Right lobe of liver (tissue), 6 donors: Measurements from ENCODE around the gene BMPER. TPM values are rescaled to one million over a fixed set of nuclear protein-coding genes. Genes with fewer than 3 reads are reported as not detected.

Experiments used
- ATAC-seq, 4 donors: fragments of 200-7000 bp; cut with Tn5 transposase; one replicate each; pipeline ENCODE4 v1.9.1; 2020; ENCODE audit warnings: mild to moderate bottlenecking in 4 of 4, moderate library complexity in 4 of 4
- DNase-seq, 3 donors: peaks; one replicate each; pipeline ENCODE4 v3.0.0-alpha.2; 2020
- H3K27ac ChIP-seq, 3 donors: fragments of 200-600 bp; one replicate each; pipeline ENCODE4 v1.8.0; 2022
- H3K27me3 ChIP-seq, 2 donors: fragments of 200-600 bp; one replicate each; pipeline ENCODE4 v1.8.0; 2022
- H3K36me3 ChIP-seq, 4 donors: fragments of 200-600 bp; sonication (generic) in 1 of 4; one replicate each; pipeline versions ENCODE4 v1.5.1 to v1.8.0; 2017 to 2022; ENCODE audit warnings: control low read depth in 1 of 4
- H3K4me1 ChIP-seq, 4 donors: fragments of 200-600 bp; sonication (generic) in 1 of 4; one replicate each; pipeline versions ENCODE4 v1.5.1 to v1.8.0; 2017 to 2022; ENCODE audit warnings: control low read depth in 1 of 4
- H3K4me3 ChIP-seq, 3 donors: fragments of 200-600 bp; one replicate each; pipeline ENCODE4 v1.8.0; 2022
- H3K9me3 ChIP-seq, 4 donors: fragments of 200-600 bp; sonication (generic) in 1 of 4; one replicate each; pipeline versions ENCODE4 v1.5.1 to v1.8.0; 2017 to 2022; ENCODE audit warnings: control low read depth in 1 of 4
- POLR2A ChIP-seq: fragments of 450-650 bp; IDR thresholded peaks from one replicate; pipeline ENCODE4 v1.6.1; 2017; ENCODE audit warnings: antibody characterized with exemption, mild to moderate bottlenecking
- WGBS: methylation state at CpG from one replicate; pipeline ENCODE4 v1.1.6; 2018; ENCODE audit warnings: low coverage, low lambda C conversion rate; ENCODE audit not compliant: insufficient coverage; ENCODE audit errors: missing lambda C conversion rate; 5-methylcytosine and 5-hydroxymethylcytosine counted together
- intact Hi-C, 2 donors: fragments of 100-400 bp; cut with DNase I; formaldehyde crosslinking; loops; one replicate each; pipeline versions ENCODE4 v1.11.2 to v1.14.1; 2022
- total RNA-seq, 6 experiments: library from RNA; depleted of rRNA in 2 of 6; stranded (reverse); fragments of >200 nt in 2 of 6; fragmentation: NEBNext Ultra II Directional in 3 of 6; extraction: Animal tissue kit (Norgen Biotek cat#: 25700) in 3 of 6; gene quantifications; one replicate each; pipeline versions ENCODE4 v1.1.0 to v1.2.4, GENCODE V29; 2016 to 2023
- TF ChIP-seq, protein P1 (sequence below), 4 donors: fragments of 200-600 bp in 3 of 4; fragments of 450-650 bp in 1 of 4; IDR thresholded peaks; one replicate each; pipeline versions ENCODE4 v1.5.1 to v1.8.0; 2016 to 2022; ENCODE audit warnings: antibody characterized with exemption in 4 of 4, mild to moderate bottlenecking in 2 of 4
- donor health status: DM: no; HTN: yes; CAD: no.
- donor health status: DM: no; HTN: no; CAD: no.
- donor health status: DM: no; HTN: no; CAD: no.
- donor health status: DM: no; HTN: yes; CAD: no.
- donor health status: DM: no; HTN: yes; CAD: no.

BMPER gene
- total RNA-seq, 6 experiments from 2014 or later: 5.8 to 17.1 (median 10.4) TPM

GRCh38 chr7:33886149-33886623 is 19.2 kb upstream of the BMPER start:
- intact Hi-C loops: no loop called here
- no peak for TF ChIP-seq POLR2A
- TF ChIP-seq, protein P1, sequence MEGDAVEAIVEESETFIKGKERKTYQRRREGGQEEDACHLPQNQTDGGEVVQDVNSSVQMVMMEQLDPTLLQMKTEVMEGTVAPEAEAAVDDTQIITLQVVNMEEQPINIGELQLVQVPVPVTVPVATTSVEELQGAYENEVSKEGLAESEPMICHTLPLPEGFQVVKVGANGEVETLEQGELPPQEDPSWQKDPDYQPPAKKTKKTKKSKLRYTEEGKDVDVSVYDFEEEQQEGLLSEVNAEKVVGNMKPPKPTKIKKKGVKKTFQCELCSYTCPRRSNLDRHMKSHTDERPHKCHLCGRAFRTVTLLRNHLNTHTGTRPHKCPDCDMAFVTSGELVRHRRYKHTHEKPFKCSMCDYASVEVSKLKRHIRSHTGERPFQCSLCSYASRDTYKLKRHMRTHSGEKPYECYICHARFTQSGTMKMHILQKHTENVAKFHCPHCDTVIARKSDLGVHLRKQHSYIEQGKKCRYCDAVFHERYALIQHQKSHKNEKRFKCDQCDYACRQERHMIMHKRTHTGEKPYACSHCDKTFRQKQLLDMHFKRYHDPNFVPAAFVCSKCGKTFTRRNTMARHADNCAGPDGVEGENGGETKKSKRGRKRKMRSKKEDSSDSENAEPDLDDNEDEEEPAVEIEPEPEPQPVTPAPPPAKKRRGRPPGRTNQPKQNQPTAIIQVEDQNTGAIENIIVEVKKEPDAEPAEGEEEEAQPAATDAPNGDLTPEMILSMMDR (IDR thresholded peaks at IDR 0.05): no peak
- ATAC-seq (no peak), DNase-seq (no peak)
- H3K9me3 ChIP-seq: no peaks in the 10 kb centered on the region
- H3K36me3 ChIP-seq: no peaks in the 10 kb centered on the region
- no peak overlapping the region for H3K4me3 ChIP-seq
- H3K27ac ChIP-seq: no peak overlapping the region
- no peaks in the 10 kb centered on the region for H3K27me3 ChIP-seq
- WGBS: no CpG with 5 or more reads among the region's 5 CpGs
- H3K4me1 ChIP-seq: no peaks in the 10 kb centered on the region

- no peaks in the 10 kb centered on the region for H3K36me3 ChIP-seq
- TF ChIP-seq POLR2A: no peak
- TF ChIP-seq, protein P1 (IDR thresholded peaks at IDR 0.05): no peak
- no peak overlapping the region for H3K4me3 ChIP-seq
- H3K9me3 ChIP-seq: no peaks in the 10 kb centered on the region
- no peaks in the 10 kb centered on the region for H3K27me3 ChIP-seq
- no peak overlapping the region for H3K27ac ChIP-seq
- WGBS: 46% methylated on average over 4 of the region's 5 CpGs
- ATAC-seq: no peak
- no peaks in the 10 kb centered on the region for H3K4me1 ChIP-seq
- intact Hi-C loops: no loop called here
- DNase-seq: no peak
Observed at GRCh38 chr7:33887266-33887975, 17.9 kb upstream of the BMPER start.

- H3K4me3 ChIP-seq: no peak overlapping the region
- no peak for ATAC-seq
- 64% methylated on average over 3 of the region's 4 CpGs for WGBS
- H3K4me1 ChIP-seq: no peaks in the 10 kb centered on the region
- H3K27ac ChIP-seq: no peak overlapping the region
- H3K36me3 ChIP-seq: no peaks in the 10 kb centered on the region
- H3K9me3 ChIP-seq: no peaks in the 10 kb centered on the region
- no peak for TF ChIP-seq POLR2A
- TF ChIP-seq, protein P1 (IDR thresholded peaks at IDR 0.05): no peak
- no peak for DNase-seq
- no peaks in the 10 kb centered on the region for H3K27me3 ChIP-seq
- intact Hi-C loops: no loop called here
Observed at GRCh38 chr7:33888166-33888565, 17.2 kb upstream of the BMPER start.

DNA sequence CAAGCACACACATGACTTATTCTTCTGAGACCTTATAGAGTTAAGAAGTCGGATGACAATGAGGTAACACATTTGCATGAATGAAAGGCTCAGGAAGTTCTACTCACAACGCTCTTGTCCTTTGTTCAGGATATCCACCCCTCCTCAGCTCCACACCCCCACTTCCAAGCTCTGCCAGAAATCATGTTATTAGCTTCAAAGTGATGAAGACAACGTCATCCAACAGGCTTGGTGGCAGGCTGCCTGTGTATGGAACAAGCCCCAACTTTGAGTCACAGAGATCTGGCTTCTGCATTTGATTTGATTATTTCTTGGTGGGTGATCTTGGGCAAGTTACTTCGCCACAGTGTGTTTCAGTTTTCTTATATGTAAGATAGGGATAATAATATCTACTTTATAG is 12.4 kb upstream of the BMPER start:
- Histone ChIP-seq H3K27ac (no peak overlapping the region), H3K4me1 (no peaks in the 10 kb centered on the region), H3K9me3 (no peaks in the 10 kb centered on the region), H3K36me3 (no peaks in the 10 kb centered on the region), H3K27me3 (no peaks in the 10 kb centered on the region), H3K4me3 (no peak overlapping the region)
- intact Hi-C loops: no loop called here
- no peak for ATAC-seq
- no peak for DNase-seq
- WGBS: 49% methylated on average over 4 of the region's 4 CpGs
- no peak for TF ChIP-seq POLR2A
- TF ChIP-seq, protein P1 (IDR thresholded peaks at IDR 0.05): no peak
